Loucy (cell line): ENCODE data around the gene EOLA1.
"Not testable (repeated sequence)": the region's sequence is repeated elsewhere in the genome, so short reads cannot be mapped to it uniquely, and the experiment has no call there.

Experiments
- CTCF ChIP-seq: fragments of 200-600 bp; sonication (generic); conservative IDR thresholded peaks from 2 replicates; pipeline ENCODE4 v1.5.1; 2014; ENCODE audit warnings: mild to moderate bottlenecking, antibody characterized with exemption, low read length
- EZH2phosphoT487 ChIP-seq: fragments of 200-600 bp; IDR thresholded peaks from 2 replicates; pipeline ENCODE4 v1.6.1; 2018; ENCODE audit warnings: antibody characterized with exemption, mild to moderate bottlenecking, moderate library complexity, borderline replicate concordance

GRCh38 chrX:149547782-149548181 lies 7.0 kb downstream of the EOLA1 start:
- TF ChIP-seq EZH2phosphoT487, CTCF: not testable (repeated sequence)
